Globus pallidus (tissue), 1 donor: Measurements from ENCODE around the gene NUP188.
A peak's percentile ranks its signal among the peaks of the same experiment; 100 is the strongest.

Experiments
- DNase-seq: peaks from one replicate; pipeline ENCODE4 v3.0.0-alpha.2; 2015; ENCODE audit warnings: low spot score

NUP188 gene

DNA sequence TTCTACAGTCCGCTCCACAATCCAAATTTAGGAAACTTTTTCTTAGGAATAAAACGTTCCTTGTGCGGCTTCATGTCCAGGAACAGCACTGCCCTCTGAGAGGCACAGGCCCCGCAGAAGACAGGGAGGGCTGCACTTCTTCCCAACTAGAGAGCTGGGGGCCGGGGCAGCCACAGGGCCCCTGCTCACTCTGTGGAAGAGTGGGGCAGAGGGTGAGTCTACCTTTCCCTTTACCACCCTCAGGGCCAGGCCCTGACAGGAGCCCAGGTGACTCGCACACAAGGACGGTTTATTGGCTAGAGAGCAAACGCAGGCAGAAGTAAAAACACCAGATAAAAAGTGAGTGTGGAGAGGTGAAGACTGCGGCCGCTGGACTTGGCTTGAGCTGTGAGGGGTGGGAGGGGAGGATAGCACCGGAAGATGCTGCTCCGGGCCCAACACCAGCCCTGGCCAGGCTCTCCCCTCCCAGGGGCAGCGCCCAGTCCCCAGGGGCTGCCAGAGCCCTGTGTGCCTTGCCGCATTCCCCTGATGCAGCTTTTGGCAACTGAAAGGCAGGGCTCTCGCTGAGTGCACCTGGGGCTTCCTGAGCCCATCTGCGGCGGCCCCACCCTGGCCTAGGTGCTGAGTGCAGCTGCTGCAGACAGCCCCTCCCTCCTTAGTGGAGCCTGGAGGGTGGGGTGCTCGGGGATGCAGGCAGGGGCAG lies 60.4 kb downstream of the NUP188 start:
- no peak for DNase-seq

GRCh38 chr9:129008469-129008965 lies 61.0 kb downstream of the NUP188 start:
- no peak for DNase-seq

DNA sequence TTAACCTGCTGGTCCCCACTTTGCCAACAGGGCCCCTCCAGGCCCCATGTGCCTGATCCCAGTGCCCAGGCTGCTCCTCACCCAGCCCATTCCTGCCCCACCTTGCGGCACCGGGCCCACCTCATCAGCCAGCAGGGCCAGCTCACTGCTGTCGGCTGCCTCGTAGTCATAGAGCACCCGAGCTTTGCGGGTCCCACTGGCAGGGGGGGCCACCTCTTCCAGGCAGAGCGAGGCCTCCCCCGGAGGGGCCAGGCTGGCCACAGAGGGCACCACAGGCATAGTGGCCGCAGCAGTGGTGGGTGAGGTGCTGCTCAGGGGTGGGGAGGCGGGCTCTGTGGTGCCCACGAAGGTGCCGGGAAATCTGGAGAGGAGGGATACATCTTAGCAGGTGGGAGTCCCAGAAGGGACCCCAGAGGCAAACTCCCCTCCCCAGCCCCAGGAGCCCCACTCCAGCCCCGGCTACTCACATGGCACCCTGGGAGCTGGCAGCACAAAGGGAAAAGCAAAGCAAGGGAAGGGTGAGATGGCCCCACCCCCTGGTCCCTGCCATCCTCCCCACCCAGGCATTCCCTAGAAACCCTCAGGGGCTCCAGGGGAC lies 61.6 kb downstream of the NUP188 start:
- DNase-seq = no peak

DNA sequence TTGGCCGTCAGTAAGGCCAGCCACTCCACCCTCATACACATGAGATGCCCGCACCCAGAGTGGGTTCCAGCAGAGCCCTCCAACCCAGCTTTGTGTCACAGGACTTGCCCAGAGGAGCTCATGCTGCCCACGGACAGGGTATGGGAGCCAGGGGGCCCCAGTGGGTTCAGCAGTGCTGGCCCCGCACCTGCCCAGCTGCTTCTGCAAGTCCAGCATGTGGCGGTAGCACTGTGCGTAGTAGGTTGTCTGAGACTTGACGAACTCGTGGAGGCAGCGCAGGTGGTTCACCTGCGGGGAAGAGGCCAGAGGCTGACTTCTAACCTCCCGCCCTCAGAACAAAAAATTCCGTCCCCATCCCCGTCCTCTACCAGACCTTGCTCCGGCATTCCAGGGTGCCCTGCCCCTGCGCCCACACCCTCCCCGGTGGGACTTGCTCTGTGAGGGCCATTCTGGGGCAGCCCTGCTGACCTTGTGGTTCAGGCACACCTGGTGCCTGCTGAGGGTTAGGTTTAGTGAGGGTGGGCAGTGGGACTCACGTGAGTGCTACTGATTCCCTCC lies 62.2 kb downstream of the NUP188 start:
- DNase-seq = no peak

- DNase-seq = no peak
These were observed 62.9 kb downstream of the NUP188 start for GRCh38 chr9:129010267-129010975.

DNA sequence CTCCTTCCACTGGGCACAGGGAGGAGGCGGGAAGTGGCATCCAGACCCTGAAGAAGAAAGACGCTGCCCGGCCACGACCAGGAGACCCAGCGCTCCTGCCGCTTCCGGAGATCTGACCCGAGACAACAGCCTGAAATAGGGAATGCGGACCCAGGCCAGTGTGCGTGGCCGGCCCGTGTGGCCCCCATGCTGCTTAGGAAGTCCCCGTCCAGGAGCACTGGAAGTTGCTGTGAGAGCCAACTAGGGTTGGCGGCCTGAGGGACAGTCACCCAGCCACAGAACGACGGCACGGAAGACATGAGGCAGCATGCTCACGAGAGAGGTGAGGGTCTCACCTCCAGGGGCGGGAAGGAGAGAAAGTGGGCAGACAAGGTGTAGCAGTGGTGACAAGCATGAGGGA lies 63.7 kb downstream of the NUP188 start:
- no peak for DNase-seq

DNA sequence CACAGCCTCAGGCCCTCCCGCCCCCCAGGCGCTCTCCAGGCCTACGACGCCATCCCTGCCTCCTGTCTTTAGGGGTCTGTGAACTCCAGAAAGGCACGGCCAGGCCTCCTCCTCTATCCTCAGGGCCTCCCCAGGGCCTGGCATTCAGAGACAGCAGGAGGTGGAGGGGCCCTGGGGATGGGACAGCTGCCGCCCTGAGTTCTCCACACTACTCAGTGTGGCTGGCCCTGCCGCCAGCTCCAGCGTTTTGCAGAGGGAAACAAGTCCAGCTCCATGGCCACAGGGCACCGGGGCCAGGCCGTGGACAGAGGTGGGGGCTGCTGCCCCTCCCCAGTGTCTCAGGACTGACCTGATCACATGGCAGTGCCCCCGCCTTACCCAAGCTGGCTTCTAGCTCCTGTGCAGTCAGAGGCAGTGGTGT lies 64.3 kb downstream of the NUP188 start:
- DNase-seq = no peak

DNA sequence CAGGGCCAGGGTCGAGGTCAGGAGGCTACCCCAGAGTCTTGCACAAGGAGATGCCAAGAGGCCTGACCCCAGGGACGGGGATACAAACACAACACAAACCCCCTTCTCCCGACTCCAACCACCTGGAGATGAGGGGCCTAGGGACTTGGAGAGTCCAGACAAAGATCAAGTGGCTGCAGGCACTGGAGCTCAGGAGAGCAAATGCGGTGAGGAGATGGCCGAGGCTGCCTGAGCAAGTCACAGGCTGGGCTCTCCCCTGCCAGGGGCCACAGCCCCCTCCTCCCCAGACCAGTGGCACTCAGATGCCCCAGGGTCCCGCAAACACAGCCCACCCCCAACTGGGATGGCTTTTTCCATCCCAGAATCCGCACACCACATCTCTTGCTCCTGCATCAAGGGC lies 64.8 kb downstream of the NUP188 start:
- DNase-seq = no peak

- DNase-seq = no peak
These were observed 65.5 kb downstream of the NUP188 start for GRCh38 chr9:129012893-129013448.

DNA sequence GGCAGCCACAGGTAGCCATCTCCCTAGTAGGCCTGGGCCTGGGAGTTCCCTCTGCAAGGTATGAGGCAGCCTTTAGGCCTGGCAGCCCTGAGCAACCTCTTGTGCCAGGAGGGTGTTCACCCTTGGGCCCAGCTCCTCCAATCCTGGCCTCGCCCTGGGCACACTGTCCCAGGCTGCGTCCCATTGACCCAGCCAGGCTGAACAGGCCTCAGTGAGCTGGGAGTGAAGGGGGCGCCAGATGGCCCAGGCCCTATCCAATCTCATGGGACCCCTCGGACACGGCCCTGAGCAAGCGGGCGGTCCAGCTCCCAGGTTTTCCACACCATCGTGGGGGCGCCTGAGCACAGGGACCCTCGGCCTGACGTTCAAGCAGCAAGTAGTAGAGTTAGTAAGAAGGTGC lies 66.2 kb downstream of the NUP188 start:
- DNase-seq = no peak

DNA sequence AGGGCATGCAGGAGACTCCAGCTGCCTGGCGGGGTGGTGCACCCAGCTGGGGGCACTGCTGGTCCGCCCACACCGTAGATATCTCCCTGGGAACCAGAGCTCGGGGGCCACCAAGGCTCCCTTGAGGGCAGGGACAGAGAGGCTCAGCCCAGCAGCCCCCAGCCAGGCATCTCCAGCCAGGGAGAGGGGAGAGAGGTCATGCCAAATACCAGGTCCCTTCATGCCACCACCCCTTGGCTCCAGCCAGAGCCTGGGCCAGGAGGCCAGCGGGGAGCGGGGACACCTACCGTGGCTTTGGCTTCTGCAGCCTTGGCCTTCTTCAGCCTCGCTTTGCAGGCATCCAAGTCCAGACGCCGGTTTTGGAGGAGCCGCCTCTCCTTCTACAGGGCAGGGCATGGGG lies 66.6 kb downstream of the NUP188 start:
- no peak for DNase-seq

GRCh38 chr9:129014608-129015007 lies 67.1 kb downstream of the NUP188 start:
- no peak for DNase-seq

- DNase-seq = no peak
These were observed 73.6 kb downstream of the NUP188 start for GRCh38 chr9:129021091-129021490.

DNA sequence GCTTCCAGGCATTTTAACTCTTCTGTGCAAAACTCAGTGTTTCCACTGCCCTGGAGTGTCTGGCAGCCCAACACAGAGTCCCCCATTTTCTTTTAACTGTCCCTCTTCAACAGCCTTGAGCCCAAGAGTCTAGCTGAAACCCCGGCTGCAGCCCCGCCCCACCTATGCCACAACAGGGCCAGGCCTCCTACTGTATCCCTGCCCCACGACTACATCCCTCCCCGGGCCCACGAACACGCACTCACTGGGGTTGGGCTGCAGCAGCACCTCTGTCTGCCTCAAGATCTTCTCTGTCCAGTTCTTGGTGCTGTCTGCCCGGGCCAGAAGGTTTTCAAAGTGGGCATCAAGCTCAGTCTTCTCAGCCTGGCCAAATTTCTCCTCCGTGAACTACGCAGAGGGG lies 74.5 kb downstream of the NUP188 start:
- no peak for DNase-seq

- no peak for DNase-seq
These were observed 75.8 kb downstream of the NUP188 start for GRCh38 chr9:129023036-129023907.

DNA sequence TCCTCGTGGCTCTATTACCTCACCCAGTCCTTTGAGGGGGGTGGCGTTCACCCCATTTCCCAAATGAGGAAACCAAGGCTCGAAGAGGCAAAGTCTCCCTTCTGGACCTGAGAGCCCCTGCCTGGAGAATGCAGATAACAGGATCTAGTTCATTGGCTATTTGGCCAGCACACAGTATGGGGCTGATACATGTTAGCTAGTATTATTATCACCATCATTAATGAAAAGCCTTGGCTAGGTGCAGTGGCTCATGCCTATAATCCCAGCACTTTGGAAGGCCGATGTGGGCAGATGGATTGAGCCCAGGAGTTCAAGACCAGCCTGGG lies 76.4 kb downstream of the NUP188 start:
- no peak for DNase-seq

GRCh38 chr9:129026442-129027223 lies 79.1 kb downstream of the NUP188 start:
- no peak for DNase-seq

DNA sequence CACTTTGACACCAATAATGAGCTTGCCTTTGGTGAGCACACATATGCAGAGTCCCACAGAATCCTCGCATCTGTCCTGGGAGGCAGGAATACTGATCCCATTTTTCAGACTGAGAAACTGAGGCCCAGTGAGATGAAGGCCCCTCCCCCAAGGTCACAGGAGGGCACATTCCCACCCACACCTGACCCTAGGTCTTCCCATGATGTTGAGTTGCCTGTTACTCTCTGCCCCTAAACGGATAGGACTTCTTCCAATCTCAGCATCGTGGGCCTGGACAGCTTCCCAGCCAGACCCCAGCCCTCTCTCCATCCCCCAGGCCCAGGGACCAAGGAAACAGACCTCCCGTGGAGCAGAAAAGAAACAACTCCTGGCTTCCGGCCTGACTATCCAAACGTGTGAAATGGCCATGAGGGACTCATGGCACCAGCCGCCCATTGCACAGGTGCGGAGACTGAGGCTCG lies 79.8 kb downstream of the NUP188 start:
- DNase-seq = no peak

DNA sequence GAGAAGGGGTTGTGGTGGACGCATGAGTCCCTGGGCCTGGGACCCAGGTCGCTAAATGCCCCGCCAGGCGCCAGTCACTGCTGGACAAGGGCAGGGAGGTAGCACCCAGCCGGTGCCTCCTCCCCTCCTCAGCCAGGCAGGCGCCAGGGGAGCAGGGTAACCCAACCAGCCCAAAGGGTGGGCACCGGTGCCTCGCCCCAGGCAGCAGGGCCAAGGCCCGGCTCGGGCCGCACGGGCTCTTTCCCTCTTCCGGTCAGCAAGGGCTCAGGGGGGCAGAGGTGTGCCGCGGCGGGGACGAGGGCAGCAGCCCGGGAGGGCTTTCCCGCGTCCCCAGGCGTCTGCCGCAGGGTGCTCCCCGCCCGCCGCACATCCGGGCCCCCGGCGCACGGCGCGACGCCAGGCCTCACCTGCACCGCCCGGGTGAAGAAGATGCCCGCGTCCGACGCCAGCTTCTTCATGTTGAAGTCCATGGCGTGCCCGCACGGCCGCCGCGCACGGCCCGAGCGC lies 80.2 kb downstream of the NUP188 start:
- DNase-seq = peak; percentile 43

DNA sequence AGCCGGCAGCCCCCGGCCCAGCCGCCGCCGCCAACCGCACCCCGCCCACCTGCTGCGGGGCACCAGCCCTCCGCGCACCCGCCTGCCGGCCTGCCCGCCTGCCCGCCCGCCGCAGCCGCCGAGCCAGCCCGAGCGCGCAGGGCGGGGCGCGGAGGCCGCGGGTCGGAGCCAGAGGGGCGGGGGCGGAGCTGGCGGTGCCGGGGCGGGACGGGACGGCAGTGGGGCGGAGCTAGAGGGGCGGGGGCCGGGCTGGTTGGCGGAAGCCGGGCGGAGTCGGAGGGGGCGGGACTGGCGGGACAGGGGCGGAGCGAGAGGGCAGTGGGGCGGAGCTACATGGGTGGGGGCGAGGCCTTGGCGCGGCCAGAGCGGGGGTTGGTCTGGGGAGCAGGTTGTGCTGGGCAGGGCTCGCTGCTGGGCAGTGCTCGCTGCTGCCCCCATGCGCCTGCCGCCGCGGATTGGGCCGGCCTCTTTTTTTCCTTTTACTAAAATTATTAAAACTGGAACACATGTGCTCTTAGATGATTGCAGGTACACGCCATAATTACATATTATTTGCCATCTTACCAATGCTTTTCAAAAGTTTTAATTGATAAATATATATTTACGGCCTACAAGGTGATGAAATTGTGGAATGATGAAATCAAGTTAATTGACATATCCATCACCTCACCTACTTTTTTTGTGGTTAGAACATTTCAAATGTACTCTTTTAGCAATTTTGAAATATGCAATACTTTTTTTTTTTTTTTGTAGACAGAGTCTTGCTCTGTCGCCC lies 80.9 kb downstream of the NUP188 start, which contains the start of gene SH3GLB2:
SH3GLB2 (minus strand) TSS at position 140 of the 775 bp plus-strand sequence. CDS start 177 bp downstream, outside the sequence.
- peak; percentile 97 for DNase-seq
